D721Med (cell line): ENCODE results near the gene BABAM1.

Experiments used
- DNase-seq: peaks from one replicate; pipeline ENCODE4 v3.0.0; 2011; ENCODE audit warnings: low spot score; ENCODE audit not compliant: insufficient read length
- FAIRE-seq: peaks from 2 replicates; lab custom pipeline; 2011; peaks lifted over from hg19 to GRCh38; lab: Jason Lieb, UNC
- CTCF ChIP-seq: IDR thresholded peaks from 2 replicates; pipeline ENCODE4 v1.5.1; 2012; ENCODE audit warnings: mild to moderate bottlenecking, control low read depth; ENCODE audit not compliant: insufficient read depth; ENCODE audit errors: missing control alignments

The BABAM1 gene

DNA sequence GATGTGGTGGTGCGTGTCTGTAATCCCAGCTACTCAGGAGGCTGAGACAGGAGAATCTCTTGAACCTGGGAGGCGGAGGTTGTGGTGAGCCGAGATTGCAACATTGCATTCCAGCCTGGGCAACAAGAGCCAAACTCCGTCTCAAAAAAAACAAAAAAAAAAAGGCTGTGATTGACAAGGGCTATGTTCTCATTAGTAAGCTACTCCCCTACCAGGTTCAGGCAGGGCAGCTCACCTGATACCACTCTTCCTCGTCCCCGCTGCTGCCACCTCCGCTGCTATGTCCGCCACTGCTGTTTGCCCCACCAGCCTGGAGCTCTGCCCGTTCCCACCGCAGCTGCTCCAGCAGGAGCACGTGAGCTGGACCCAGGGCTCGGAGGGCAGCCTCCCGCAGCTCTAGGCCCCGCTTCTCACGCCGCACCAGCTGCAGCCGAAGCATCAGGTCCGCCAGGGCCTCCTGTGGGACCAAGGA is 12.1 kb upstream of the BABAM1 start:
- DNase-seq, result no peak
- no peak for FAIRE-seq

GRCh38 chr19:17256130-17256529 is 11.1 kb upstream of the BABAM1 start:
- FAIRE-seq (no peak), DNase-seq (no peak)
- TF ChIP-seq CTCF, result no peak

More for the DNA sequence above, 12.1 kb upstream of the BABAM1 start:
- no peak for TF ChIP-seq CTCF

- TF ChIP-seq CTCF, result no peak
- FAIRE-seq (no peak), DNase-seq (no peak)
Measured at GRCh38 chr19:17259118-17259780, 8.0 kb upstream of the BABAM1 start.

DNA sequence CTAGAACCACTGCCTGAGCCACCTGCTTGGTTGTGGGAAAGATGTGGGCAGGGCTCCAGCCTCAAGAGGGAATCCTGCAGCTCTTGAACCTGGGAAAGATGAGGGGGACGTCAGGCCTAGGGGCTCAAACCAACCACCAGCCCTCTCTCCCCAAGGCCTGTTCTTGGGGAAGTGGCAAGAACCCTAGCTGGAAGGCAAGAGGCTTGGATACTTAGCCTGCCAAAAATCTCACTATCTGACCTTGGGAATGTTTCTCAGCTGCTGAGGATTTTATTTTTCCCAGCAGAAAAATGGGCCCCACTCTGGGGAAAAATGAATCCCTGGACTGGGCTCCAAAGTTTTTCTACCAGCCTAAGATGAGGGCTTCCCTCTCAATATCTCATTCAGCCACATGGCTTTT is 7.3 kb upstream of the BABAM1 start:
- FAIRE-seq, result no peak
- TF ChIP-seq CTCF, result no peak
- DNase-seq, result no peak

- FAIRE-seq, result no peak
Measured at GRCh38 chr19:17260842-17261325, 6.4 kb upstream of the BABAM1 start.

GRCh38 chr19:17262557-17262956 is 4.7 kb upstream of the BABAM1 start:
- FAIRE-seq, result no peak
- DNase-seq, result no peak
- no peak for TF ChIP-seq CTCF

More at GRCh38 chr19:17260842-17261325, 6.4 kb upstream of the BABAM1 start:
- TF ChIP-seq CTCF, result peak; percentile 92
- peak; percentile 65 for DNase-seq

GRCh38 chr19:17263712-17264640 is 3.3 kb upstream of the BABAM1 start:
- DNase-seq, result no peak
- FAIRE-seq, result no peak
- no peak for TF ChIP-seq CTCF
